ENCODE measurements around the gene B3GAT1.

DNA sequence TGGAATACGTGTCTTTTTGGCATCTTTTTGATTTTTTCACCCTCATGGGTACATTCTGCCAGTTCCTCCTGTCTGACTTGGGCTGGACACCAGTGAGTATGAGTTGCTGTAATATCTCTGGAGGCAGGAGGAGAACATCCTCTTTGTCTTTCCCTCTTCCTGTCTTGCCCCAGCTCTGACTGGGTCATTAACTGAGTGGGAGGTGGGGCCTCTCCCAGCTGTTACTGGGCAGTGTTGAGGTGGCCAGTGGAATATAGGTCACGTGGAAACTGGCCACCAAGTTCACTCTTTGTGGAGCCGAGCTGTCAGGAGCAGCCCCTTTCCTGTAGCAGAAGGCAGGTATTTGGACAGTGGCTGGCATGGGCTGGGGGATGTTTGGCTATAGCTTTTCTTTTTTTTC is 78.1 kb downstream of the B3GAT1 start:
- TF ChIP-seq CEBPB (IDR thresholded peaks at IDR 0.05; ENCODE audit: low read depth), result no peak
- TF ChIP-seq EZH2 (IDR thresholded peaks at IDR 0.05), result no peak
- TF ChIP-seq, protein P1, sequence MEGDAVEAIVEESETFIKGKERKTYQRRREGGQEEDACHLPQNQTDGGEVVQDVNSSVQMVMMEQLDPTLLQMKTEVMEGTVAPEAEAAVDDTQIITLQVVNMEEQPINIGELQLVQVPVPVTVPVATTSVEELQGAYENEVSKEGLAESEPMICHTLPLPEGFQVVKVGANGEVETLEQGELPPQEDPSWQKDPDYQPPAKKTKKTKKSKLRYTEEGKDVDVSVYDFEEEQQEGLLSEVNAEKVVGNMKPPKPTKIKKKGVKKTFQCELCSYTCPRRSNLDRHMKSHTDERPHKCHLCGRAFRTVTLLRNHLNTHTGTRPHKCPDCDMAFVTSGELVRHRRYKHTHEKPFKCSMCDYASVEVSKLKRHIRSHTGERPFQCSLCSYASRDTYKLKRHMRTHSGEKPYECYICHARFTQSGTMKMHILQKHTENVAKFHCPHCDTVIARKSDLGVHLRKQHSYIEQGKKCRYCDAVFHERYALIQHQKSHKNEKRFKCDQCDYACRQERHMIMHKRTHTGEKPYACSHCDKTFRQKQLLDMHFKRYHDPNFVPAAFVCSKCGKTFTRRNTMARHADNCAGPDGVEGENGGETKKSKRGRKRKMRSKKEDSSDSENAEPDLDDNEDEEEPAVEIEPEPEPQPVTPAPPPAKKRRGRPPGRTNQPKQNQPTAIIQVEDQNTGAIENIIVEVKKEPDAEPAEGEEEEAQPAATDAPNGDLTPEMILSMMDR (IDR thresholded peaks at IDR 0.05 in 2 of 3, conservative IDR thresholded peaks at IDR 0.05 in 1 of 3; ENCODE audit: borderline replicate concordance in 1 of 3, insufficient read depth in 1 of 3, low read depth in 2 of 3, low read length in 2 of 3), result no peak
- no peak for TF ChIP-seq POLR2A (IDR thresholded peaks at IDR 0.05; ENCODE audit: borderline replicate concordance, extremely low read depth, insufficient read depth, insufficient read length)
- no peak for TF ChIP-seq EZH2phosphoT487 (IDR thresholded peaks at IDR 0.05; ENCODE audit: borderline replicate concordance)
- TF ChIP-seq SP1 (IDR thresholded peaks at IDR 0.05; ENCODE audit: low read depth), result no peak
- no peak for TF ChIP-seq POLR2AphosphoS5 (IDR thresholded peaks at IDR 0.05; ENCODE audit: low read depth, low read length)
- TF ChIP-seq, protein P2, sequence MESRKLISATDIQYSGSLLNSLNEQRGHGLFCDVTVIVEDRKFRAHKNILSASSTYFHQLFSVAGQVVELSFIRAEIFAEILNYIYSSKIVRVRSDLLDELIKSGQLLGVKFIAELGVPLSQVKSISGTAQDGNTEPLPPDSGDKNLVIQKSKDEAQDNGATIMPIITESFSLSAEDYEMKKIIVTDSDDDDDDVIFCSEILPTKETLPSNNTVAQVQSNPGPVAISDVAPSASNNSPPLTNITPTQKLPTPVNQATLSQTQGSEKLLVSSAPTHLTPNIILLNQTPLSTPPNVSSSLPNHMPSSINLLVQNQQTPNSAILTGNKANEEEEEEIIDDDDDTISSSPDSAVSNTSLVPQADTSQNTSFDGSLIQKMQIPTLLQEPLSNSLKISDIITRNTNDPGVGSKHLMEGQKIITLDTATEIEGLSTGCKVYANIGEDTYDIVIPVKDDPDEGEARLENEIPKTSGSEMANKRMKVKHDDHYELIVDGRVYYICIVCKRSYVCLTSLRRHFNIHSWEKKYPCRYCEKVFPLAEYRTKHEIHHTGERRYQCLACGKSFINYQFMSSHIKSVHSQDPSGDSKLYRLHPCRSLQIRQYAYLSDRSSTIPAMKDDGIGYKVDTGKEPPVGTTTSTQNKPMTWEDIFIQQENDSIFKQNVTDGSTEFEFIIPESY (IDR thresholded peaks at IDR 0.05; ENCODE audit: extremely low read depth, insufficient replicate concordance, low read length), result no peak
- no peak for TF ChIP-seq YY1 (IDR thresholded peaks at IDR 0.05; ENCODE audit: extremely low read depth, insufficient replicate concordance, low read depth, low read length)
- TF ChIP-seq JUND (IDR thresholded peaks at IDR 0.05), result no peak

Data from HCT116 (cell line).